CD4-positive, alpha-beta T cell treated with Interleukin-1 beta for 1 hour (primary cell): ENCODE results near the gene ZNF705A.
"Not testable (repeated sequence)": the region's sequence is repeated elsewhere in the genome, so short reads cannot be mapped to it uniquely, and the experiment has no call there.

ENCODE experiments used
- DNase-seq, 2 donors: peaks; one replicate each; pipeline ENCODE4 v3.0.0-alpha.2; 2020 to 2022

The ZNF705A gene

DNA sequence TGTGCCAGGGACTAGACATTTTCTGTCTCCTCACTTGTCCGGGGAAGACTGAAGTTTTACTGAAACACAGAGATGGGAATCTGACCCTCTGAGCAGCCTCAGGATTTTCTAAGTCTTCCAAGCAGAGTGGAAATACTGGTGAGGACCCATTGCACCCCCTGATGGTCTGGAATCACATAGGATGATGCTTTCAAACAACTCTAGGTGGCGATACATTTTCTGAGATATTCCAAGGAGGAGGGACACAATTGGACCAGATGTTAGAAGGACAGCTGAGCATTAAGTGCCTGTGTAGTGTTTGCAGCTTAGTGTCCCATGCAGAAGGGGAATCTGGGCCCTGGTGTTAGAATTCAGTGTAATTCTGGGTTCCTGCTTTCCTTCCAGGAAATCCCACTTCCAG is 31.3 kb downstream of the ZNF705A start:
- DNase-seq = not testable (repeated sequence)

DNA sequence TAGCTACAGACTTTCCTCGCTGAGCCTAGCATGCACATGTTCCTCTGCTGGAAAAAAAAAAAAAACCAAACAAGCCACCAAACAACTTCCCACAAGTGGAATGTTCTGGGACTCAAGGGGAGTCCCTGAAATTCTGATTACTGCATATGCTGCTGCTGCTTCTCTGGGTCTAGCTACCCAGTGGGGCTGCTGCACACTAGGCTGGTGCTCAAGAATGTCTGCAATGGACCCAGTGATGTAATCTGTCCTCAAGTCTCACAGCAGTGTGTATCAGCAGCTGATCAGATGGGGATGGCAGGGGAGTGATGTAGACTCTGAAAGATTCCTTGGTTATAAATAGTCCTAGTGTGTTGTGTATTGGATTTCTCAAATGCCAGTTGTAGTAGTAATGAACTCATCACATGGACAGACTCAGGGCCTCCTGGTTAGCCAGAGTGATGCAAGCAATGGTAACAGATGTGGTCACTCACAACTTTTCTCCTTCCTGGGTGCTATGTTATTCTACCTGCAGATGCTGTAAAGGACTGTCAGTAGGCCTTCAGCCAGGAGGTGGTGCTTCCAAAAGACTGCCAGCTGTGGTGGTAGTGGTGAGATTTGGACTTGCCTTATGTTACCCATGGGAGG is 41.0 kb downstream of the ZNF705A start:
- DNase-seq = not testable (repeated sequence)

DNA sequence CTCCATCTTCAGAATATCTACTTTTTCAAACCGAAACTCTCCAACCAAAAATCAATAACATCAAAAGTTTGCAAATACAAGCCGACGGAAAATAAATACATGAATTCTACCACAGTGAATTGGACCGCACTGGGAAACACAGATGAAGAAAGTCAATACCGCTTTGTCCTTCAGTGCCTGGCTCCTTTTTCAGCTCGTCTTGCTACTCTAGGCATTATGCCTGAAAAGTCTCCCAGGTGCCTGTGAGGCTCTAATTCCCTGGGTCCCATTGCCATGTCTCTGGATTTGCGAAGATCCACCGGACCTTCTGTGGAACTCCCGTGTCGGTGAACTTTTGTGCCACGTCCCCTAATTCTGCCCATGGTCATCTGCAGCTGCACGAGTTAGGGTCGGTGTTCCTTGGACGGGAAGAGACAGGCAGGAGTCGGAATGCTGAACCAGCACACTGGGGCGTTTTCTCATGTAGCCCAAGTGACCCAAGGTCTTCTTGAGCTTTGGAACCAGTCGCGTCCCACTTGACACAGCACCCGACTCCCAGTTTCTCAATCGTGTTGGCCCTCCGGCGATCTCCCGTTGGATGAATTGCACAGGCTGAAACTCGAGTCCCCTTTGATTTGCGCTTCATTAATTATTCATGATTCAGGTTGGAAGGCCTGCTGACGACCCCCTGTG is 62.0 kb downstream of the ZNF705A start:
- not testable (repeated sequence) for DNase-seq

DNA sequence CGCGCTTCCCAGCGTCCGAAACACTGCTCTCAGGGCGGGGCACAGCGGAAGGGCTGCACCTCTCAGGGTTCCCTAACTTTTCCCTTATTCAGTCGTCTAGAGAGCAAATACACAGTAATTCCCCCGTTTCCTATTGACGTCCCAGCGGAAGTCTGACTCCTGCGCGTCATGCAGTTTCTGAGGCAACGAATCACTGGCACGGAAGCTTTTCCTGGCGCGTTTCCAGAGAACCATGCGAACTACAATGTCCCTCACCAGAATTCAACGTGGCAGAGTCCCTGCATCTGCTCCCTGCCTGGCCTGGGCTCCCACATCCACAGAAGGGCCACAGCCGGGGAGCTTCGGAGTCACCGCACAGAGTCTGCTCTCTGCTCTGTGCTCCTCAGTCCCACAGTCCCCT is 64.6 kb downstream of the ZNF705A start:
- not testable (repeated sequence) for DNase-seq

DNA sequence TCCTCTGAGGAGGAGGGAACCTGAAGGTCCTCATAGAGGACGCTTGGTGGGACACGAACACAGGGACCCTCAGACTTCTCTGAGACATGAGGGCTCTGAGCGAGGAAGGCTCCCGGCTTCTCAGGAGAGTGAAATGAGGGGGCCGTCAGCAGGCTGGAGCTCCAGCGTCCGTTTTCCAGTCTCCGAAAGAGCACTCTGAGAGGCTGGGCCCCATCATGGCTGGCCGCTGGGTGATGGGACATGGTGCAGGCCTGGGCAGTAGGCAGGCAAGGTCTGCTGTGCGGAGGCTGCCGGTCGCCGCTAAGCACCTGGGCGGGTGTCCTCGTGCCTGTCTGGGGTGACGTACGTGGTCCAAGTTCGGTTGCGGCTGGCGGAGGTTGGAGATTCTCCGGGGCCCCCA is 65.0 kb downstream of the ZNF705A start:
- not testable (repeated sequence) for DNase-seq

DNA sequence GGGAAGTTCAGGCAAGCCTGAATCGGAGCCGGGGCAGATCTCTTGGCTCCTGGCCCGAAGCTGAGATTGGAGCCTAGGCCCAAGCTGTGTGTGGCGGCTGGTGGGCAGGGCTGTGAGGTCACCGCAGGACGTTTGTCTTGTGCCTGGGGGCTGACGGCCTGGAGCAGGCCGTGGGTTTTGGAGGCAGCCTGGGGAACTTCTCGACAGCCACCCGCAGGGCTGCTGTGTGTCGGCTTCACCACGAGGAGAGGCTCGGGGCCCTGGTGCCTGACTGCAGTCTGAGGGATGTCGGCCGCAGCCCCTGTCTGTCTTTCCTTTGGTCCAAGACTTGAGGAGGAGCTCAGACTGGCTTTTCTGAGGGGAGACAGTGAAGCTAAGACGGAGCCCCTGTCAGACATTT is 65.5 kb downstream of the ZNF705A start:
- not testable (repeated sequence) for DNase-seq

DNA sequence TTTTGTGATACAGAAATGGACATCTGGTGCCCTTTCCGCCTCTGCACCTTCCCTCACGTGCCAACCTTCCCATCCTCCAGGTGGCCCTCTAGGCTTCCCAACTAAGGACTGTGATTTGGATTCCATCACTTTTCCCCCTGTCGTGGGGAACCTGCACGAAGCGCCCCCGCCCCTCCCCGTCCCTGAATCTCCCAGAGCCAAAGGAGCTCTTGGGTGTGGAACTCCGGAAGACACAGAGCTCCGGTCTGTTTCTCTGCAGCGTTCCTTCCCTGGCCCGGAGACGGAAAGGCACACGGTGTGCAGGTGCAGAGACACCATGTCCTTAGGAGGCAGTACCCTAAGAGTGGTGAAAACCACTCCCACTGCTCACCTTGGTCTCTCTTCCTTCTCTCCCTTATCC is 66.8 kb downstream of the ZNF705A start:
- not testable (repeated sequence) for DNase-seq

DNA sequence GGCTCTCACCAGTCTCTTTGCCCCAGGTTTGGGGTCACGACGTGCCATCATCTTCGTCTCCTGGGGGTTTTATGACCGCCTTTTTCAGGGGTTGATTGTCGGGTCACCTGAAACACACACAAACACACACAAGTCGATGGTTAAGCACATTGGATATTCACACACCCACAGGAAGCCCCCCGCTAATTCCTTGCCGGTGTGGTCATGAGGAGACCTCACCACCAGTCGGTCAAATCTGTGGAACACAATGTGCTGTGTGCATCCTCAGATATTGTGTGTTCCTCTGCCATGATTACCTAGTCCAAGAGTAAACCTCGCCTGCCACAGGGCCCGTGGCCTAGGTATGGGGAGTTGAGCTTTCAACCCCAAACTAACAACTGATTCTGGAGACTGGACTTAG is 68.0 kb downstream of the ZNF705A start:
- not testable (repeated sequence) for DNase-seq

DNA sequence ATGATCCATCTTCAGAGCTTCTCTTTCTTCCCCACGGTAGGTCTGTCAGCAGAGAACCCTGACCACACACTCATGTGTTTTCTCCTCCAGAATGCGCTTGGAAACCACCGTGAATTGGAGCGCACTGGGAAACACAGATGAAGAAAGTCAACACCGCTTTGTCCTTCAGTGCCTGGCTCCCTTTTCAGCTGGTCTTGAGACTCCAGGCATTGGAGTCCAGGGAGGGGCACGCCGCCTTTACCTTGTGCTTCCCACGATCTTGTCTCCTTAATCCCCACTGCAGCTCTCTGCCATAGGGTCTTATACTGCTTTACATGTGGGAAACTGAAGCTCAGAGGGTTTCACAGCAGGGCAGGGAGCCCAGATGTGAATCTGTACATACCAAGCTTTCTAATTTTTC is 69.5 kb downstream of the ZNF705A start:
- no peak for DNase-seq

DNA sequence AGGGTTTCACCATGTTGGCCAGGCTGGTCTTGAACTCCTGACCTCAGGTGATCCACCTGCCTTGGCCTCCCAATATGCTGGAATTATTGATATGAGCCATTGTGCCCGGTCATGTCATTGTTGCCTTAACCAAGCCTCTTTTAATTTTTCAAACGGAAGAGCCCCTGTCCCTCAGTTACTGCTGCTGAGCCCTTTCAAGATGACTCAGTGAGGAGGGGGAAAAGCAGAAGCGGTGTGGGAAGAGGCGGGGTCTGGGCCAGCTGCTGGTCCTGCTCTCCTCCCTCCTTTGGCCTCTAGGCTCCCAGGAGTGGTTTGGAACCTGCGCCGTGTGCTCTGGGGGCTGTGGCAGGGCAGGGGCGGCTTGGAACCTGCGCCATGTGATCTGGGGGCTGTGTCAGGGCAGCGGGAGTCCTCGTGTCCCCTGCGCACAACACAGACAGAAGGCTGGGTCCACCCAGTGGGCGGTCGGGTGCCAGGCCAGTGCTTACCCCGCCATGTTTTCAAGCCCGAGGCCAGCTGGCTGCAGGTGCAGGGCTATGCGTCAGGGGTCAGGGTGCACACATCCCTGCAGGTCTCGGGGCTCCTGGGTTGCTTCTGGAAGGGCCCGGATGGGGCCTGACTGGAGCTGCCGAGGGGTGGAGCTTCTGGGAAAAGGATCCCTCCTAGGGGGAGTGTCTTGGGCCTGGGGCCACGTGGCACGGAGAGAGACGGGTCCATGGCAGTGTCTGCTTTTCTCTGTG is 70.3 kb downstream of the ZNF705A start, which contains the start of gene FAM90A1:
Gene FAM90A1, minus strand, starts transcription at position 627 of the 740 bp plus-strand sequence. CDS start 2,786 bp downstream, outside the sequence.
- DNase-seq = peak in 1 of 2 donors; percentile 23

DNA sequence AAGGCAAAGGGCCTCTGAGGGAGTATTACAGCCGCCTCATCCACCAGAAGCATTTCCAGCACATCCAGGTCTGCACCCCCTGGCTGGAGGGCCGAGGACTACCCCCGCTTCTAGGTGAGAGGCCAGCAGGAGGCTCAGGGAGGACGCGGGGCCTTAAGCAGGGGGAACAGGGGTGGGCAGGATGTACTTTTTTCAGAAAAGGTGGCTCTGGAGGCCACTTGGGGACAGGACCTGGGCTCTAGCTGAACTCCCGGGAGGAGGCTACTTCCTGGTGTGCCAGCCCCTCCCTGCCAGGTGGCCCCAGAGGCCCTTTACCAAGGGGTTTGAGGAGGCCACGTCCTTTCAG is 70.9 kb downstream of the ZNF705A start:
- DNase-seq = not testable (repeated sequence)

DNA sequence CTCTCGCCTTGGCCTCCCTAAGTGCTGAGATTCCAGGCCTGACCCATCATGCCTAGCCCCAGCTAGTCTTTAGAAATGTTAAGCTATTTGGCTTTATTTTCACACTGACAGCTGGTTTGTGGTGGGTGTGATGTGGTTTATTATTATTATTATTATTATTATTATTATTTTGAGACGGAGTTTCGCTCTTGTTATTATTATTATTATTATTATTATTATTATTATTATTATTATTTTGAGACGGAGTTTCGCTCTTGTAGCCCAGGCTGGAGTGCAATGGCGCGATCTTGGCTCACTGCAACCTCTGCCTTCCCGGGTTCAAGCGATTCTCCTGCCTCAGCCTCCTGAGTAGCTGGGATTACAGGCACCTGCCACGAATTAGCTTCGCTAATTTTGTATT is 71.8 kb downstream of the ZNF705A start:
- not testable (repeated sequence) for DNase-seq

DNA sequence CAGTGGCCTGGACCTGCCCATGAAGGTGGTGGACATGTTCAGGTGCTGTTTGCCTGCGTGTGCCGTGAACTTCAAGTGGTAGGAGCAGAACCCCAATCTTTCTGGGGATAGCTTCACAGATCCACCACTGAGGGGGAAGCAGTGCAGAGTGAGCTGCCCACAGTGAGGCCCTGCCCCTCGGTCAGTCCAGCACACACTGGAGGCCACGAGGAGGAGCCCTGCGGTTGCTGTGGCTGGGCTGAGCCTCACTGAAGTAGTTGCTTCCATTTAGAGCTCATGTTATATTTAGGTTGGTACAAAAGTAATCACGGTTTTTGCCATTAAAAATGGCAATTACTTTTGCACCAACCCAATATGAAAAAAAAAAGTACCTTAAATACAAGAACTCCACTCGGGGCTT is 72.7 kb downstream of the ZNF705A start:
- DNase-seq = not testable (repeated sequence)
